Measurements from ENCODE around the gene MRS2. TPM values are rescaled to one million over a fixed set of nuclear protein-coding genes. Genes with fewer than 3 reads are reported as not detected.
"Not testable (repeated sequence)": the region's sequence is repeated elsewhere in the genome, so short reads cannot be mapped to it uniquely, and the experiment has no call there.

Gene MRS2, protein sequence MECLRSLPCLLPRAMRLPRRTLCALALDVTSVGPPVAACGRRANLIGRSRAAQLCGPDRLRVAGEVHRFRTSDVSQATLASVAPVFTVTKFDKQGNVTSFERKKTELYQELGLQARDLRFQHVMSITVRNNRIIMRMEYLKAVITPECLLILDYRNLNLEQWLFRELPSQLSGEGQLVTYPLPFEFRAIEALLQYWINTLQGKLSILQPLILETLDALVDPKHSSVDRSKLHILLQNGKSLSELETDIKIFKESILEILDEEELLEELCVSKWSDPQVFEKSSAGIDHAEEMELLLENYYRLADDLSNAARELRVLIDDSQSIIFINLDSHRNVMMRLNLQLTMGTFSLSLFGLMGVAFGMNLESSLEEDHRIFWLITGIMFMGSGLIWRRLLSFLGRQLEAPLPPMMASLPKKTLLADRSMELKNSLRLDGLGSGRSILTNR
- total RNA-seq, result 10 to 100 TPM; 18.9 to 19.8 TPM

DNA sequence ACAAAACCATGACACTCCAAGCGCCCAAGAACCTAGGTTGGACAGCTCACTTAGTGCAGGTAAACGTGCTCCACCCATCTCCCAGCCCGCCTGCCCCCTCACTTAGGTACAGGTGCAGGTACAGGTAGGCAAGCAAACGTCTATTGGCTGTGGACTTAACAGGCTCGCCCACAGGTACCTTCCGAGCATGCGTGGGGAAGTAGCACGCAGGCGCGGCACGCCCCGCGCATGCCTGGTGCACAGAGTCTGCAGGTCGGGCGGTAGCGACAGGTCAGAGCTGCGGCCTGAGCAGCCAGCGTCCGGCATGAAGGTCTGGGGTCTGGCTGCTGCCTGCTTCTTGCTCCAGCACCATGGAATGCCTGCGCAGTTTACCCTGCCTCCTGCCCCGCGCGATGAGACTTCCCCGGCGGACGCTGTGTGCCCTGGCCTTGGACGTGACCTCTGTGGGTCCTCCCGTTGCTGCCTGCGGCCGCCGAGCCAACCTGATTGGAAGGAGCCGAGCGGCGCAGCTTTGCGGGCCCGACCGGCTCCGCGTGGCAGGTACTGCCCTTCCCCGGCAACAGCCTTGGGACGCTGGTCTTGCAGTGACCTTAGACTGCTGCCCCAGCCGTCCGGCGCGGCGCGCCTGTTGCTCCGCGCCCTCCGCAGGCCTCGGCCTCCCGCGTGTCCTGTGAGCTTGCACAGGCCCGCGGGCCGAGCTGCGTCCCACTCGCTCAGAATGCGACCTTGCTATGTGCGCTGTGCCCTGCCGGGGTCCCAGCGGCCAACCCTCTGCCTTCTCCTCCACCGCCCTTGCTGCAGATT is at the start of gene MRS2:
TSS of gene MRS2 (plus strand) at position 240 of the 804 bp plus-strand sequence. CDS start at position 351, 111 bp downstream.
- peak; percentile 76 for DNase-seq
- CTCF ChIA-PET, result interaction anchor here (0.6 to 1.2 kb wide), 4 partner anchors 14 to 409 kb away, joined by 3 to 5 read pairs (median 3); no protein-coding TSS in a partner anchor
- intact Hi-C loops (cut with micrococcal nuclease), result loop anchor here (1.0 to 10.0 kb wide), 5 partner anchors 43 to 372 kb away; partner anchors contain the start of genes ACOT13, ALDH5A1, GMNN and TDP2
- Mint-ChIP-seq H3K36me3 (ENCODE audit: low read depth) (peaks cover 2% of the 10 kb centered on the region), H3K4me1 (ENCODE audit: low read depth) (peaks cover 30% of the 10 kb centered on the region), H3K9me3 (no peaks in the 10 kb centered on the region), H3K27me3 (ENCODE audit: low read depth) (peaks cover 9% of the 10 kb centered on the region), H3K4me3 (peak within 1 kb of the TSS; percentile 86), H3K27ac (peak within 1 kb of the TSS; percentile 36)

DNA sequence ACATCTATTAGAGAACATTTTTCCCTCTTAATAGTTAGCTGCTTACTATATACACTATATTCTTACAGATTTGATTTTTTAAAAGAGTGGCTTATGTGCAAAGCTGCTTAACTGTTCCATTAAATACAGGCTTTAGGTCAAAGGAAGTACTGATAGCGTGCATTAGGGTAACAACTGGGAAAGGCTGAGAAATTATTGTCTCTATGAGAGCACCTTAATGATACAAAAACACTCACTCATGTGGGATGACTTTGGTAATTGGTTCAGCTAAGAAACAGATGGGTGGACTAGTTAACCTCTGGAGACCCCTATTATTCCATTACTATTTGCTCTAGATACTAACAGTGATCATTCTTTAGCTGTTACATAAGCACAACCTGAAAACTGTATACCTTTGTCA is 48.9 kb upstream of the MRS2 start:
- peaks cover 11% of the 10 kb centered on the region for H3K27me3 Mint-ChIP-seq (ENCODE audit: low read depth)
- no peak overlapping the region for H3K4me3 Mint-ChIP-seq
- CTCF ChIA-PET, result interaction anchor here (0.9 kb wide), 1 partner anchor 13 kb away, joined by 3 read pairs; no protein-coding TSS in a partner anchor

DNA sequence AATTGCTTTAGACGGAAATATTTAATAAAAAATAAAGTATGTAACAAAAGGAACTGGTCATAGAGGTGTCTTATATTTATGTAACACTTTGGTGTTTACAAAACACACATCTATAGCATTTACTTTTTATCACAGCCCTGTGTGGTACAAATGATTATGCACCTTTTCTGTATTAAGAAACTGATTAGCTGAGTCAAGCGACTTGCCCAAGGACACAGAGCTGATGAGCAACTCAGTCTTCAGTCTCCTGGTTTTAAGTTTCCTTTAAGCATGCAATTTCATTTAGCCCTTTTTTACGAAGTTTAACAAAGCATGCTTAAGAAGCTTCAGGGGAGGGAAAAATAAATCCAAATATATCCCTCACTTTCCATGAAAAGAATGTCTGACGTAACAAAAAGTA is 47.3 kb upstream of the MRS2 start:
- Mint-ChIP-seq H3K36me3 (ENCODE audit: low read depth) (no peaks in the 10 kb centered on the region), H3K9me3 (no peaks in the 10 kb centered on the region), H3K27ac (no peak overlapping the region), H3K27me3 (ENCODE audit: low read depth) (peaks cover 11% of the 10 kb centered on the region), H3K4me1 (ENCODE audit: low read depth) (peaks cover 16% of the 10 kb centered on the region), H3K4me3 (no peak overlapping the region)
- intact Hi-C loops (cut with micrococcal nuclease), result no loop called here
- CTCF ChIA-PET, result interaction anchor here (0.7 kb wide), 1 partner anchor 19 kb away, joined by 3 read pairs; no protein-coding TSS in a partner anchor
- no peak for DNase-seq

More for the DNA sequence above, 48.9 kb upstream of the MRS2 start:
- intact Hi-C loops (cut with micrococcal nuclease), result no loop called here
- H3K4me1 Mint-ChIP-seq (ENCODE audit: low read depth), result peaks cover 9% of the 10 kb centered on the region
- no peaks in the 10 kb centered on the region for H3K9me3 Mint-ChIP-seq
- H3K27ac Mint-ChIP-seq, result no peak overlapping the region
- DNase-seq, result no peak
- H3K36me3 Mint-ChIP-seq (ENCODE audit: low read depth), result no peaks in the 10 kb centered on the region

DNA sequence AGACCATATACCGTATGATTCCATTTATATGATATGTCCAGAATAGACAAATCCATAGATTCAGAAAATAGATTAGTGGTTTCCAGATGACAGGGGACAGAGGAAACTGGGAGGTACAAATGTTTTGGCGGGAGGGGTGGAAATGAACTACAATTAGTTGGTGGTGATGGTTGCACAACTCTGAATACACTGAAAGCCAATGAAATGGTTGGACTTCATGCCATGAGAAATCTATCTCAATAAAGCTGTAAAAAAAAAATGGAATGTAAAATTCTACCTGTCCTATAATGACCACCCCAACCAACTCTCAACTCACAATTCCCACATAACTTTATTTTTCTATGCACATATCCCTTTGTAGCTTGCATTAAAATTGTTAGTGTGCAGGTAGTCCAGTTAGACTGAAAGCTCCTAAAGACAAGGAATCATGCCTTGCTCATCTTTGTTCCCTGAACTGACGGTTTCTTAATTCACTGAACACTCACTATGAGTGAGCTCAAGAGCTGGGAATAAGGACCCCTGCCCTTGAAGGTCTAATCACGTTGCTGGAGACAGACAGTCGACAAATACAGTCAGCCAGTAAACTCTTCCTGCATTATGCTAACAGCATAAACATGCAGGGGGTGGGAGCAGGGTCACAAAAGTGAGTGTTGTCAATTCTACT is 46.3 kb upstream of the MRS2 start:
- no peaks in the 10 kb centered on the region for H3K9me3 Mint-ChIP-seq
- no peak for DNase-seq
- H3K27ac Mint-ChIP-seq, result no peak overlapping the region
- peaks cover 9% of the 10 kb centered on the region for H3K27me3 Mint-ChIP-seq (ENCODE audit: low read depth)
- CTCF ChIA-PET, result no interaction called here
- H3K4me1 Mint-ChIP-seq (ENCODE audit: low read depth), result peaks cover 25% of the 10 kb centered on the region
- intact Hi-C loops (cut with micrococcal nuclease), result no loop called here
- no peaks in the 10 kb centered on the region for H3K36me3 Mint-ChIP-seq (ENCODE audit: low read depth)
- H3K4me3 Mint-ChIP-seq, result no peak overlapping the region

DNA sequence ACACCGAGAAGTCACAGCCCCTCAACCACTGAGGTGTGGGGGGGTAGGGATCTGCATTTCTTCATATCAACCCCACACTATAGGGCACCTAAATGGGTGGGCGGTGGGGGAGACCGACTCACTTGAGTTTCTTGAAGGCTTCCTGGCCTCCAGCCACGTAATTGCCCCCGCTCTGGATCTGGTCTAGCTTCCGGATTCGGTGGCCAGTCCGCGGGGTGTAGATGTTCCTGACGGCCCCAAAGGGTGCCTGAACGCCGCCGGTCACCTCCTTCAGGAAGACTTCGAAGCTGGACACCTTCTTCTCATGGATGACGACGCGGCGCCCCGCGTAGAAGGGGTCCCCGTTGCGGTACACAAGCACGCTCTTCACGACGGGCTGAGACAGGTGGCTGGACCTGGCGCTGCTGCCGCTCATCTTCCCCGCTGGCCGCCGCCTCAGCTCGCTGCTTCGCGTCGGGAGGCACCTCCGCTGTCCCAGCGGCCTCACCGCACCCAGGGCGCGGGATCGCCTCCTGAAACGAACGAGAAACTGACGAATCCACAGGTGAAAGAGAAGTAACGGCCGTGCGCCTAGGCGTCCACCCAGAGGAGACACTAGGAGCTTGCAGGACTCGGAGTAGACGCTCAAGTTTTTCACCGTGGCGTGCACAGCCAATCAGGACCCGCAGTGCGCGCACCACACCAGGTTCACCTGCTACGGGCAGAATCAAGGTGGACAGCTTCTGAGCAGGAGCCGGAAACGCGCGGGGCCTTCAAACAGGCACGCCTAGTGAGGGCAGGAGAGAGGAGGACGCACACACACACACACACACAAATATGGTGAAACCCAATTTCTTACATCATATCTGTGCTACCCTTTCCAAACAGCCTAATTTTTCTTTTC is 45.2 kb upstream of the MRS2 start, which contains the start of gene DCDC2:
TSS of gene DCDC2 (minus strand) at position 724 of the 883 bp plus-strand sequence. CDS start at position 415, 309 bp downstream.
- Mint-ChIP-seq H3K4me3 (peak within 1 kb of the TSS; percentile 72), H3K27ac (no peak within 1 kb of the TSS), H3K4me1 (ENCODE audit: low read depth) (peaks cover 25% of the 10 kb centered on the region), H3K9me3 (no peaks in the 10 kb centered on the region), H3K36me3 (ENCODE audit: low read depth) (no peaks in the 10 kb centered on the region), H3K27me3 (ENCODE audit: low read depth) (peaks cover 9% of the 10 kb centered on the region)
- DNase-seq, result peak; percentile 60
- intact Hi-C loops (cut with micrococcal nuclease), result no loop called here
- CTCF ChIA-PET, result interaction anchor here (0.7 to 1.6 kb wide), 2 partner anchors 74 to 189 kb away, joined by 4 to 7 read pairs; no protein-coding TSS in a partner anchor

DNA sequence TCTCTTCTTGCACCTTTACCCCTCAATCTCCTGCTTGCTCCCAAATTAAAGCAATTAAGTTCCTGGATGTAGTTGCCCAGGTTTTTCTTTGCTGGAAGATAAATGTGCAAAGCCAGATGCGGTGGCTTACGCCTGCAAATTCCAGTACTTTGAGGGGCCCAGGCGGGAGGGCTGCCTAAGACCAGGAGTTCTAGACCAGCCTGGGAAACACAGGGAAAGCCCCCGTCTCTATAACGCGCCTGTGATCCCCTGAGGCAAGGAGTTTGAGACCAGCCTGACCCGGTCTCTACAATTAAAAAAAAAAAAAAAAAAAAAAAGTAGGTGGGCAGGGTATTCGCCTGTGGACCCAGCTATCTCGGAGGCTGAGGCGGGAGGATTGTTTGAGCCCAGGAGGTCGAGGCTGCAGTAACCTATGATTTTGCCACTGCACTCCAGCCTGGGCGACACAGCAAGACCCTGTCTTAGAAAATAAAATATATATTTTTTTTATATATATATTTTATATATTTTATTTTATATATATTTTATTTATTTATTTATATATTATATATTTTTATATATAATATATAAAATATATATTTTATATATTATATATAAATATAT is 44.4 kb upstream of the MRS2 start:
- Mint-ChIP-seq H3K36me3 (ENCODE audit: low read depth) (no peaks in the 10 kb centered on the region), H3K27me3 (ENCODE audit: low read depth) (peaks cover 9% of the 10 kb centered on the region), H3K9me3 (no peaks in the 10 kb centered on the region), H3K27ac (no peak overlapping the region), H3K4me1 (ENCODE audit: low read depth) (peaks cover 25% of the 10 kb centered on the region), H3K4me3 (peak overlapping the region; percentile 72)
- CTCF ChIA-PET, result interaction anchor here (0.7 to 1.6 kb wide), 2 partner anchors 75 to 188 kb away, joined by 4 to 7 read pairs; no protein-coding TSS in a partner anchor
- no peak for DNase-seq
- intact Hi-C loops (cut with micrococcal nuclease), result no loop called here

DNA sequence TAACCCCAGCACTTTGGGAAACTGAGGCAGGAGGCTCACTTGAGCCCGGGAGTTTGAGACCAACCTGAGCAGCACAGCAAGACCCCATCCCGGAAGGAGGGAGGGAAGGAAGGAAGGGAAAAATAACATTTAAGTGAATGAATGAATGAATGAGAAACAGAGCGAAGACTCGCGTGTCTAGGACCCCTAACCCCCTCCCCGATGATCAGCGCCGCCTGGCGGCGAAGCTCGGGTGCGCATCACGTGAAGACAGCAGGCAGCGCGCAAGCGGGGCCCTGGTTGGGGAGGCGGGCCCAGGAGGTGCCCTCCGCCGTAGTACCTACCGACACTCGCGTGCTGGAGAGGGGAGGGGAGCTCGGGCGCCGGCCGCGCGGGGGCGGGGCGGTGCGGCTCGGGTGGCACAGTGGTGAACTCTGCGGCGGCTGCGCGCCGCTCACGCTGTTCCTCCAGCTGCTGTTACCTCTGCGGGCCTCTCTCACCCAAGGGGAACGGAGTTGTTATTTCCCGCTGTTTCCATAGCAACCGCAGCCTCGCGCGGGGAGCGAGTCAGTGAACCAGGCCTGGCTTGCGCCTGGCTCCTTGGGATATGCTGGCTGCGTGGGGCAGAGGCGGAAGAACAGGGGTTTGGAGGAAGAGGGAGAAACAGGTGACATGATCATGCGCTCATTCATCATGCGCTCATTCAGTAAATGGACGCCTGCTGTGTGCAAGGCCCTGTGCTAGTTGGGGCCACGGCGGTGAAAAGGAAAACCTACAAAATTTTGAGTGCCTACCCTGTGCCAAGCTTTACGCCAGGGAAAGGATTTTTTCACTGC is 42.9 kb upstream of the MRS2 start:
- intact Hi-C loops (cut with micrococcal nuclease), result loop anchor here (1.0 kb wide), 2 partner anchors 42 to 77 kb away; partner anchors contain the start of gene MRS2
- Mint-ChIP-seq H3K36me3 (ENCODE audit: low read depth) (no peaks in the 10 kb centered on the region), H3K27ac (peak overlapping the region; percentile 28)

DNA sequence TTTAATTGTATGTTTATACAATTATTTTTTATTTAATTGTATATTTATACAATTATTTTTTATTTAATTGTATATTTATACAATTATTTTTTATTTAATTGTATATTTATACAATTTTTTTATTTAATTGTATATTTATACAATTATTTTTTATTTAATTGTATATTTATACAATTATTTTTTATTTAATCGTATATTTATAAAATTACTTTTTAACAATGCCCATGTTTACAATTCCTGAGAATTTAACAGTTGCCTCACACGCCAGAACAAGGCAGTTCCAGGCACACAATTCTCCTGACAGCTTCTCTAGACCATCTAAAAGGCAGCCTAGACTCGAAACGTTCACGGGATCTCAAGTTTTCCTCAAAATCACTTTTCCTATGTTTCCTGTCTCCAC is 40.4 kb upstream of the MRS2 start:
- H3K27me3 Mint-ChIP-seq (ENCODE audit: low read depth); intact Hi-C loops (cut with micrococcal nuclease); H3K9me3 Mint-ChIP-seq; H3K4me3 Mint-ChIP-seq; DNase-seq; H3K27ac Mint-ChIP-seq; H3K36me3 Mint-ChIP-seq (ENCODE audit: low read depth): not testable (repeated sequence)
- peaks cover 24% of the 10 kb centered on the region for H3K4me1 Mint-ChIP-seq (ENCODE audit: low read depth)
- CTCF ChIA-PET, result interaction anchor here (1.1 to 1.6 kb wide), 2 partner anchors 27 to 213 kb away, joined by 3 read pairs; no protein-coding TSS in a partner anchor

More for the DNA sequence above, 42.9 kb upstream of the MRS2 start:
- DNase-seq, result peak; percentile 93
- no peaks in the 10 kb centered on the region for H3K9me3 Mint-ChIP-seq
- CTCF ChIA-PET, result interaction anchor here (0.6 to 1.5 kb wide), 14 partner anchors 10 to 108 kb away, joined by 3 to 12 read pairs (median 3); no protein-coding TSS in a partner anchor
- peaks cover 25% of the 10 kb centered on the region for H3K4me1 Mint-ChIP-seq (ENCODE audit: low read depth)
- peaks cover 9% of the 10 kb centered on the region for H3K27me3 Mint-ChIP-seq (ENCODE audit: low read depth)
- H3K4me3 Mint-ChIP-seq, result peak overlapping the region; percentile 79

DNA sequence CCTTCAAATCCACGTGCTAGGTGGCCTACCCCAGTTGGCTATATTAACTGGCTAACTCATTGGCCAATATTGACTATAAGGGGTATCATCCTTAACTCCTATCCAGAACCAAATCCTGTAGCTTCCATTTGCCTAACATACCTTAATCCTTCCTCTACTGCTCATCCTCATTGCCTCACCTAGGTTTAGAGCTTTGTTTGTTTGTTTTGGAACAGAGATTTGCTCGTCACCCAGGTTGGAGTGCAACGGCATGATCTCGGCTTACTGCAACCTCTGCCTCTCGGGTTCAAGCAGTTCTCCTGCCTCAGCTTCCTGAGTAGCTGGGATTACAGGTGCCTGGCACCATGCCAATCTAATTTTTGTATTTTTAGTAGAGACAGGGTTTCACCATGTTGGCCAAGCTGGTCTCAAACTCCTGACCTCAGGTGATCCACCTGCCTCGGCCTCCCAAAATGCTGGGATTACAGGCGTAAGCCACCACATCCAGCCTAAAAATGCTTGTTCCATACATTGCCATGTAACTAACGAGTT is 37.6 kb upstream of the MRS2 start:
- H3K27me3 Mint-ChIP-seq (ENCODE audit: low read depth); H3K27ac Mint-ChIP-seq; DNase-seq; intact Hi-C loops (cut with micrococcal nuclease); H3K9me3 Mint-ChIP-seq; H3K36me3 Mint-ChIP-seq (ENCODE audit: low read depth); H3K4me3 Mint-ChIP-seq; CTCF ChIA-PET: not testable (repeated sequence)
- peaks cover 10% of the 10 kb centered on the region for H3K4me1 Mint-ChIP-seq (ENCODE audit: low read depth)

DNA sequence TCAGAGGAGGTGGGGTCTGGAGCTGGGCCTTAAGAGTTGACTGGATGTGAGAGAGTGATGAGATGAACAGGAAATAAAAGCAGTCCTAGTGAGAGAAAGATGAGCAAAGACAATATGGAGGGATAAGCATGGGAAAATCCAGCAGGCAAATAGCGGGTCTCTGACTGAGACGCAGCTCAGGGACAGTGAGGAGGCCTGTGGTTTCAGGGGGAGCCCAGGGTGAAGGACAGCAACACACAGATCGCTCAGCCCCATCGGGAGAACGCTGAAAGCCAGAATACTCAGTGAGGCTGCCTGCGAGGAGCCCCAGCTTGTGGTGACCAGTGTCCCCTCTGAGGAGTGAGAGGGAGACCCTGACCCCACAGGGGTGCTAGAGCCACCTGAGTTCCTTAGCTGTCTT is 28.1 kb upstream of the MRS2 start:
- Mint-ChIP-seq H3K4me1 (ENCODE audit: low read depth) (no peaks in the 10 kb centered on the region), H3K9me3 (peaks cover 1% of the 10 kb centered on the region), H3K27me3 (ENCODE audit: low read depth) (peaks cover 3% of the 10 kb centered on the region), H3K4me3 (no peak overlapping the region), H3K36me3 (ENCODE audit: low read depth) (no peaks in the 10 kb centered on the region), H3K27ac (no peak overlapping the region)
- intact Hi-C loops (cut with micrococcal nuclease), result no loop called here
- CTCF ChIA-PET, result no interaction called here
- DNase-seq, result no peak

Measured in activated naive CD4-positive, alpha-beta T cell treated with anti-CD3 and anti-CD28 coated beads for 36 hours (primary cell).